Measurements from ENCODE around the gene BCAS1. TPM values are rescaled to one million over a fixed set of nuclear protein-coding genes. Genes with fewer than 3 reads are reported as not detected.

BCAS1 gene
- total RNA-seq, 2 experiments from 2014 or later, result 0.07 to 0.17 TPM

GRCh38 chr20:53907968-53908751 lies 162.2 kb downstream of the BCAS1 start:
- Mint-ChIP-seq H3K27ac (no peak overlapping the region), H3K4me3 (no peak overlapping the region), H3K4me1 (ENCODE audit: low read depth) (peaks cover 17% of the 10 kb centered on the region), H3K9me3 (no peaks in the 10 kb centered on the region), H3K36me3 (no peaks in the 10 kb centered on the region), H3K27me3 (no peaks in the 10 kb centered on the region)
- no peak for DNase-seq
- POLR2A ChIA-PET, result no interaction called here
- CTCF ChIA-PET, result interaction anchor here (0.7 kb wide), 1 partner anchor 361 kb away, joined by 3 read pairs; no protein-coding TSS in a partner anchor
- intact Hi-C loops (cut with micrococcal nuclease), result no loop called here

- no peak for DNase-seq
- Mint-ChIP-seq H3K36me3 (no peaks in the 10 kb centered on the region), H3K9me3 (no peaks in the 10 kb centered on the region), H3K27ac (no peak overlapping the region), H3K4me1 (ENCODE audit: low read depth) (peaks cover 25% of the 10 kb centered on the region), H3K27me3 (no peaks in the 10 kb centered on the region), H3K4me3 (no peak overlapping the region)
- POLR2A ChIA-PET, result no interaction called here
- intact Hi-C loops (cut with micrococcal nuclease), result no loop called here
- CTCF ChIA-PET, result interaction anchor here (0.6 to 1.2 kb wide), 2 partner anchors 10 to 15 kb away, joined by 3 to 4 read pairs; no protein-coding TSS in a partner anchor
Measured at GRCh38 chr20:53905820-53906191, 164.6 kb downstream of the BCAS1 start.

- H3K36me3 Mint-ChIP-seq, result no peaks in the 10 kb centered on the region
- CTCF ChIA-PET, result interaction anchor here (1.2 kb wide), 1 partner anchor 10 kb away, joined by 4 read pairs; no protein-coding TSS in a partner anchor
- POLR2A ChIA-PET, result no interaction called here
- intact Hi-C loops (cut with micrococcal nuclease), result no loop called here
- H3K27me3 Mint-ChIP-seq, result no peaks in the 10 kb centered on the region
- H3K4me1 Mint-ChIP-seq (ENCODE audit: low read depth), result peaks cover 31% of the 10 kb centered on the region
- H3K4me3 Mint-ChIP-seq, result no peak overlapping the region
- no peak for DNase-seq
- no peaks in the 10 kb centered on the region for H3K9me3 Mint-ChIP-seq
- no peak overlapping the region for H3K27ac Mint-ChIP-seq
Measured at GRCh38 chr20:53905019-53905819, 165.2 kb downstream of the BCAS1 start.

GRCh38 chr20:53904261-53904660 lies 166.1 kb downstream of the BCAS1 start:
- Mint-ChIP-seq H3K36me3 (no peaks in the 10 kb centered on the region), H3K4me3 (no peak overlapping the region), H3K27me3 (no peaks in the 10 kb centered on the region), H3K27ac (no peak overlapping the region), H3K9me3 (no peaks in the 10 kb centered on the region), H3K4me1 (ENCODE audit: low read depth) (peaks cover 41% of the 10 kb centered on the region)
- DNase-seq, result no peak
- ChIA-PET POLR2A (no interaction called here), CTCF (no interaction called here)
- intact Hi-C loops (cut with micrococcal nuclease), result no loop called here

GRCh38 chr20:53903652-53903987 lies 166.8 kb downstream of the BCAS1 start:
- no peaks in the 10 kb centered on the region for H3K27me3 Mint-ChIP-seq
- H3K4me3 Mint-ChIP-seq, result no peak overlapping the region
- H3K27ac Mint-ChIP-seq, result no peak overlapping the region
- peak; percentile 55 for DNase-seq
- ChIA-PET CTCF (no interaction called here), POLR2A (no interaction called here)
- intact Hi-C loops (cut with micrococcal nuclease), result no loop called here
- H3K4me1 Mint-ChIP-seq (ENCODE audit: low read depth), result peaks cover 47% of the 10 kb centered on the region
- no peaks in the 10 kb centered on the region for H3K36me3 Mint-ChIP-seq
- no peaks in the 10 kb centered on the region for H3K9me3 Mint-ChIP-seq

- DNase-seq, result no peak
- H3K27ac Mint-ChIP-seq, result no peak overlapping the region
- intact Hi-C loops (cut with micrococcal nuclease), result no loop called here
- H3K27me3 Mint-ChIP-seq, result no peaks in the 10 kb centered on the region
- no peaks in the 10 kb centered on the region for H3K9me3 Mint-ChIP-seq
- no peaks in the 10 kb centered on the region for H3K36me3 Mint-ChIP-seq
- H3K4me1 Mint-ChIP-seq (ENCODE audit: low read depth), result peaks cover 52% of the 10 kb centered on the region
- CTCF ChIA-PET, result interaction anchor here (0.6 to 1.9 kb wide), 3 partner anchors 9 to 169 kb away, joined by 3 to 5 read pairs (median 3); no protein-coding TSS in a partner anchor
- POLR2A ChIA-PET, result interaction anchor here (0.7 kb wide), 1 partner anchor 217 kb away, joined by 3 read pairs; no protein-coding TSS in a partner anchor
- no peak overlapping the region for H3K4me3 Mint-ChIP-seq
Measured at GRCh38 chr20:53902968-53903651, 167.3 kb downstream of the BCAS1 start.

GRCh38 chr20:53901497-53902096 lies 168.8 kb downstream of the BCAS1 start:
- no peak for DNase-seq
- no peak overlapping the region for H3K4me3 Mint-ChIP-seq
- peaks cover 48% of the 10 kb centered on the region for H3K4me1 Mint-ChIP-seq (ENCODE audit: low read depth)
- intact Hi-C loops (cut with micrococcal nuclease), result no loop called here
- H3K36me3 Mint-ChIP-seq, result no peaks in the 10 kb centered on the region
- H3K9me3 Mint-ChIP-seq, result no peaks in the 10 kb centered on the region
- H3K27ac Mint-ChIP-seq, result no peak overlapping the region
- CTCF ChIA-PET, result interaction anchor here (1.9 to 3.8 kb wide), 3 partner anchors 11 to 322 kb away, joined by 5 to 37 read pairs (median 8); no protein-coding TSS in a partner anchor
- H3K27me3 Mint-ChIP-seq, result no peaks in the 10 kb centered on the region
- POLR2A ChIA-PET, result no interaction called here

- H3K9me3 Mint-ChIP-seq, result no peaks in the 10 kb centered on the region
Measured at GRCh38 chr20:53901064-53901463, 169.3 kb downstream of the BCAS1 start.

GRCh38 chr20:53900380-53900999 lies 169.9 kb downstream of the BCAS1 start:
- no peak for DNase-seq
- no peak overlapping the region for H3K27ac Mint-ChIP-seq
- peaks cover 44% of the 10 kb centered on the region for H3K4me1 Mint-ChIP-seq (ENCODE audit: low read depth)
- H3K36me3 Mint-ChIP-seq, result no peaks in the 10 kb centered on the region
- no peak overlapping the region for H3K4me3 Mint-ChIP-seq
- ChIA-PET CTCF (interaction anchor here (0.6 to 3.8 kb wide), 9 partner anchors 15 to 708 kb away, joined by 3 to 37 read pairs (median 3); no protein-coding TSS in a partner anchor), POLR2A (interaction anchor here (0.8 to 2.2 kb wide), 7 partner anchors 10 to 321 kb away, joined by 4 to 12 read pairs (median 4); partner anchors contain the start of gene ZNF217)
- no peaks in the 10 kb centered on the region for H3K27me3 Mint-ChIP-seq
- H3K9me3 Mint-ChIP-seq, result no peaks in the 10 kb centered on the region
- intact Hi-C loops (cut with micrococcal nuclease), result no loop called here

More at GRCh38 chr20:53901064-53901463, 169.3 kb downstream of the BCAS1 start:
- Mint-ChIP-seq H3K27ac (no peak overlapping the region), H3K27me3 (no peaks in the 10 kb centered on the region), H3K4me3 (no peak overlapping the region), H3K36me3 (no peaks in the 10 kb centered on the region), H3K4me1 (ENCODE audit: low read depth) (peaks cover 46% of the 10 kb centered on the region)
- ChIA-PET POLR2A (interaction anchor here (0.8 to 2.2 kb wide), 4 partner anchors 10 to 278 kb away, joined by 4 to 12 read pairs (median 7); no protein-coding TSS in a partner anchor), CTCF (interaction anchor here (1.0 to 3.8 kb wide), 4 partner anchors 15 to 322 kb away, joined by 3 to 37 read pairs (median 6); no protein-coding TSS in a partner anchor)
- DNase-seq, result no peak
- intact Hi-C loops (cut with micrococcal nuclease), result no loop called here

GRCh38 chr20:53899351-53900167 lies 170.8 kb downstream of the BCAS1 start:
- H3K9me3 Mint-ChIP-seq, result no peaks in the 10 kb centered on the region
- no peaks in the 10 kb centered on the region for H3K27me3 Mint-ChIP-seq
- intact Hi-C loops (cut with micrococcal nuclease), result loop anchor here (1.0 to 2.0 kb wide), 3 partner anchors 14 to 35 kb away; no protein-coding TSS in a partner anchor
- H3K36me3 Mint-ChIP-seq, result no peaks in the 10 kb centered on the region
- H3K4me3 Mint-ChIP-seq, result no peak overlapping the region
- DNase-seq, result peak; percentile 92
- peak overlapping the region; percentile 77 for H3K27ac Mint-ChIP-seq
- ChIA-PET CTCF (interaction anchor here (0.6 to 3.8 kb wide), 14 partner anchors 12 to 709 kb away, joined by 3 to 37 read pairs (median 3); no protein-coding TSS in a partner anchor), POLR2A (interaction anchor here (1.2 to 2.2 kb wide), 5 partner anchors 13 to 320 kb away, joined by 4 to 12 read pairs (median 6); partner anchors contain the start of gene ZNF217)
- H3K4me1 Mint-ChIP-seq (ENCODE audit: low read depth), result peaks cover 45% of the 10 kb centered on the region
